Activated CD4-positive, CD25-positive, alpha-beta regulatory T cell treated with anti-CD3 and anti-CD28 coated beads, Interleukin-2, amount 50 U/mL, for 24 hours (primary cell): Measurements from ENCODE around the gene RAB18.
"Not testable (repeated sequence)": the region's sequence is repeated elsewhere in the genome, so short reads cannot be mapped to it uniquely, and the experiment has no call there.

Experiments
- ATAC-seq, 2 donors: fragments of 150-1000 bp; cut with Tn5 transposase; one replicate each; pipeline ENCODE4 v1.10.0; 2021; ENCODE audit warnings: mild to moderate bottlenecking in 1 of 2, moderate library complexity in 1 of 2

The RAB18 gene

DNA sequence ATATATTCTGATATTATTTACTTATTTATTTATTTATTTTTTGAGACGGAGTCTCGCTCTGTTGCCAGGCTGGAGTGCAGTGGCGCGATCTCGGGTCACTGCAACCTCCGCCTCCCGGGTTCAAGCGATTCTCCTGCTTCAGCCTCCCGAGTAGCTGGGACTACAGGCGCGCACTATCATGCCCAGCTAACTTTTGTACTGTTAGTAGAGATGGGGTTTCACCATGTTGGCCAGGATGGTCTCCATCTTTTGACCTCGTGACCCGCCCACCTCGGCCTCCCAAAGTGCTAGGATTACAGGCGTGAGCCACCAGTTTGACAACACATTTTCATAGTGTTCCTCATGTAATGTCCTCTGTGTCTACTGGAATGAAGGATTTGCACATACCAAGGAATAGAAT is 1.4 kb downstream of the RAB18 start:
- ATAC-seq = not testable (repeated sequence)

DNA sequence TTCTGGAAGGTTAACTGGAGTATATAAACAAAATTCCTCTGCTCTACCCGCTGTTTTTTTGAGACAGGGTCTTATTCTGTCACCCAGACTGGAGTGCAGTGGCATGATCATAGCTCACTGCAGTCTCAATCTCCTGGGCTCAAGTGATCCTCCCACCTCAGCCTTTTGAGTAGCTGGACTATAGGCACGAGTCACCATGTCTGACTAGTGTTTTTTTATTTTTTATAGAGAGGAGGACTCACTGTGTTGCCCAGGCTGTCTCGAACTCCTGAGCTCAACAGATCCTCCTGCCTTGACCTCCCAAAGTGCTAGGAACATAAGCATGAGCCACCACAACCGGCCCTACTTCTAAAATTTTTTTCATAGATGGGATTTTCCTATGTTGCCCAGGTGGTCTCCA is 2.2 kb downstream of the RAB18 start:
- no peak for ATAC-seq

DNA sequence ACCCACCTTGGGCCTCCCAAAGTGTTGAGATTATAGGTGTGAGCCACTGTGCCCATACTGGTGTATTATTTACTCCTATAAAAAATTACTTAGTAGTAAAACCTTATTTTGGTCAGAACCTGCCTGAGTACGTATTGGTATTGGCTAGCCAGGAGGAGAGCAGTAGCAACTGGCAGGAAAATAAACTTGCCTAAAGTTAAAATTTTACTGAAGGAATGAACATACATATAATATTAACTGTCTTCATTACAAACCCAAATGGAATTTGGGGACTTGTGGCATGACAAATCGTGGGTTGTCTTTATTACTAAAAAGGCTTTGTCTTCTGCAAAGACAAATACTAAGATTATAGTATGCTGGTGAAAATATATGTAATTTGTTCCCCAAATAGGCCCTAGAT is 8.4 kb downstream of the RAB18 start:
- ATAC-seq = no peak

DNA sequence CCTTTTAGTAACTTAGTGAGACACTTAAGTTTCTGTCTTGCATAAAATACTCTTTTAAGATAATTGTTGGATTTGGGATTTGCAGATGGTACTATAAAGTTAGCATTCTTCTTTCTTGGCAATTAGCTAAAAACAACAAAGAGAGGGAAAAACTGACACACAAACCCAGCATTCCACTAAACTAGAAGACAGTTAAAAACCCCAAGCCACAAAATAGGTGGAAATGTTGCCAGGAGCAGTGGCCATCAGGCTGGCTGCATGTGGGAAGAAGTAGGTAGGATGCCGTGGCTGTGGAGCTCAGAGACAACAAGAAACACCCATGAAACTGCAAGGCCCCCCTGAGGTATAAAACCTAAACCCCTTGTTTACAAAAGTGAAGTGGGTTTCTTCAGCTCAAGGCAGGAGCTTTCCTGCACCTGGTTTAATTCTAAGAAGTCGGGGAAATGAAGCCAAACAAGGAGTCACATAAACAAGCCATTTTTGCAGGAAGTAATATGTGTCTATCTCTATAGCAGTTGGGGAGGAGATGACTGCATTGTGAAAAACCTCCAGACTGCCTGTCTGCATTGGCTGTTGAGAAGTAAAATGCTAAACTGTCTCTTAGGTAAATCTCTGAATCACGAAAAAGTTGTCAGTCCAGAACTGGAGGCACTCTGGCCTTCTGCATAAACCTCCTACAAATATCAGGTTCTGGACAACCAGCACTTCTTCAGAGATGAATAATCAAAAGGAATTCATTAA is 9.5 kb downstream of the RAB18 start:
- peak in 1 of 2 donors; percentile 33 for ATAC-seq

DNA sequence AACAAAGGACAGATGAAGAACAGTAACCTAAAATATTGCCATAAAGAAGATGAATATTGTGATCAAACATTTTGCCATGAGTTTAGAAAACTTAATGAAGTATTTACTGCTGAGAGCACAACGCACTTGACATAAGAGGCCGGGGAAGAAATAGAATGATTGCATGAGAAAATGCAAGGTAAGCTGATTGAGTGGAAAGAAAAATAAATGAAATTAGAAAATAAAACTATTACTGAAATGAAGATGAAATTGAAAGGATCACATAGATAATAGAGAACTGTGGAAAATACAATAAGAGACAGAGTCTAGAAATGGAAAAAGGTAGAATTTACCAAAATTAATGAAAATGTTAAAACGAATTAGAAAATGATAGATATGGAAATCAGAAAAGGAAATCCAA is 10.1 kb downstream of the RAB18 start:
- no peak for ATAC-seq

- ATAC-seq = peak; percentile 77 to 92
These were observed 14.2 kb downstream of the RAB18 start for GRCh38 chr10:27518261-27518660.

DNA sequence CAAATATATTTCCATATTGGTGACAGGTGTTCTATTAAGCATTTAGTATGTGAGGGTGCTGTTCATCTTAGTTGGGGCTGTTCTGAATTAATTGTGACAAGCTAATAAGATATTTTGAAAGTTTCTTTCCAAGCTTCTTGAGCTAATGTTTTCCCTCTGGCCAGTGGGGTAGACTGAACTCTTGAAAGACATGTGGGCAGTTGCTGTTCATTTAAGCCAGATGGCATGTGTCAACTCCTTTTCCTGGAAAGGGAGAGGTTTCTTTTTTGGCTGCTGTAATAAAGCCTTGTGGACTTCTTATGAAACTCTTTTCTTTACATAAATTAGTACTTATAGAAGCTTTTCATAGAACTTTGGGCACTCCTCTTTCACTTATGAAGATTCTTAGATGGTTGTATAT is 21.7 kb downstream of the RAB18 start:
- ATAC-seq = no peak

GRCh38 chr10:27526242-27526641 is 22.1 kb downstream of the RAB18 start:
- ATAC-seq = no peak

DNA sequence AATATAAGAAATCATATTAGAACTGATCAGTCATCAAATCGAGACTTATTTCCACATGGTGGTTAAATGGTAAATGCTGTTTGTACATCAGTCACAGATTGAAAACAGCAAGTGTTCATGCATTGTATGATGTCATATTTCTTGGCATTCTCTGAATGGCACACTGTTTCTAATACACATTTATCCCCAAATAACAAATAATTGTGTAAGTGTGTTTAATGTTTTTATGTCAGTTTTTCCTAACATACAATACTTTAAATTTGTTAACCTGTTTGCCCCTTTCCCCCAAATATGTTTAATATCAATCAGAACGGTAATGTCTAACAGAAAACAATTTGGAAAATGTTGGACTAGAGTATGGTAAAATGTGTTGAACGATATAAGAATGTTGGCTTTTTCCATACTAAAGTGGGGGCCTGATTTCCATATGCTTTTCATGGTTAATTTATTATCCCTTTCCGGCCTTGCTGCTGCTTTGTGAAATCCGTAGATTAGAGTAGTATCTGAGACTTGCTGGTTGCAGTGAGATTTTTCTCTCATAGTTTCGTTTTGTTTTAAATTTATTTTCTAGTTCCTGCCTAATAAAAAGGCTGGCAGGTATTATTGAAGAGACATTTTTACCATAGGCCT is 23.7 kb downstream of the RAB18 start:
- ATAC-seq = no peak

GRCh38 chr10:27529010-27529783 is 25.1 kb downstream of the RAB18 start:
- no peak for ATAC-seq

DNA sequence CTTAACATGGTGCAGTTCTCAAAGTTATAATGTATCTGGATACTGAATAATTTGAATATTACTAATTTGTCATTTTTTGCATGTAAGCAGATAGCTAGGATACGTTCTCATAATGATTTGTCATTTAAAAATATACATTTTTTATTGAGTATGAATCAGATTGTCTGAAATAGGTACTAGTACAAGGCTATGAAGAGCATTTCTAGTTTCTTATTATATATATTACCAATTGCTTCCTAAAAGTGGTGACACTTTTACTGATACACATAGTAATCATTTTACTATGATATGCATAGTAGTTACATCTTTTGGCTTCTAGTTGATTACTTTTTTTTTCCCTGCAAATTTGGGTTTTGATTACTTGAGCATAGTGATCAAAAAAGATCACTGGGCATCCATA is 26.4 kb downstream of the RAB18 start:
- ATAC-seq = peak; percentile 55 to 74

DNA sequence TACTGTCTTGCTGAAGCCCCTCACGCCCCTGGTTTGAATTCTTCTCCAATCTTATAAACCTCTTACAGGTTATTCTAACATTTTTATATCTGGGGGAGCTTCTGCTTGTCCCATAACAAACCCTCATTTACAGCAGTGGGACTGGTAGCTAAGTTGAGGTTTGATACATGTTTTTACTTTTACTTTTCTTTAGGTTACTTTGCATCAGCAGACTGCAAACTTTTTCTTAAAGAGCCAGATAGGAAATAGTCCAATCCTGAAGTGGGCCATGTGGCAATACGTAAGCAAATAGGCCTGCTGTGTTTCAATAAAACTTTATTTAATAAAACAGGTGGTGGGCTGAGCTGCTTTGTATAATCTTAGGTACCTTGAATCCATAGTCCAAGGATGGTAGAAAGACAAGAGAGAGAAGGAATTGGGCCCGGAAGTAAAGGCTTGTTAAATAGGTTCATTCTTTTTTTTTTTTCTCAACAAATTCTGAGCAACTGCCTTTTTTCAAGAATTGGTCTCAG is 27.3 kb downstream of the RAB18 start:
- no peak for ATAC-seq

- ATAC-seq = no peak
These were observed 30.1 kb downstream of the RAB18 start for GRCh38 chr10:27534161-27534700.

- ATAC-seq = no peak
These were observed 31.2 kb downstream of the RAB18 start for GRCh38 chr10:27535317-27535716.

DNA sequence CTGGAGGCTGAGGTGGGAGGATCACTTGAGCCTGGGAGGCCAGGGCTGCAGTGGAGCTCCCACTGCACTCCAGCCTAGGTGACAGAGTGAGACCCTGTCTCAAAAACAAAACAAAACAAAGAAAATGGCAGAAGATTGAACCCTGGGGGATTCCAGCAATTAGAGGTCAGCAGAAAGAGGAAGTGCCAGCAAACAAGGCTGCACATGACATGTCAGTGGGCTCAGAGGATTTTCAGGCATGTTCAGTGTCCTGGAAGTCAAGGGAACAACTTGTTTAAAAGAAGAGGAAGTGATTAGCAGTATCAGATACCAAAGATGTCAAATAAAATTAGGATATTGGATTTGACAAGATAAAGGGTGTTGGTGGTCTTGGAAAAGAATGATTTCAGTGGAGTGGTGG is 32.3 kb downstream of the RAB18 start:
- ATAC-seq = no peak

DNA sequence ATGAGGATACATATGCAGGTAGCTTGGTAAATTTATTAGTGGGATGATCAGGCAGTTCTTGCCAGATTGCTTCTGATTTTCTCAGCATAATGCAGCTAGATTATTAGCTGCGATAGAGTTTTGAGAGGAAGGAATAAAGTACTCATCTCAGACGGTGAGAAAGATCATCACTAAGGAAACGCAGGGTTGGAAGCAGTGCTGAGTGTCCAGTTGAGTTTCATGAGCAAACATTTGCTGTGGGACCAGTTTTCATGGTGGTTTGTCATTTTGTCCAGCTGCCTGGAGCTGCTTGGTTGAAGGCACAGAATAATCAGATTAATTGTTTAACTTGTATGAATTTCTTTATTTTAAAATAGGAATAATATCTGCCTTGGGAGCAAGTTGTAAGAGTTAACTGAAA is 33.1 kb downstream of the RAB18 start:
- ATAC-seq = no peak

DNA sequence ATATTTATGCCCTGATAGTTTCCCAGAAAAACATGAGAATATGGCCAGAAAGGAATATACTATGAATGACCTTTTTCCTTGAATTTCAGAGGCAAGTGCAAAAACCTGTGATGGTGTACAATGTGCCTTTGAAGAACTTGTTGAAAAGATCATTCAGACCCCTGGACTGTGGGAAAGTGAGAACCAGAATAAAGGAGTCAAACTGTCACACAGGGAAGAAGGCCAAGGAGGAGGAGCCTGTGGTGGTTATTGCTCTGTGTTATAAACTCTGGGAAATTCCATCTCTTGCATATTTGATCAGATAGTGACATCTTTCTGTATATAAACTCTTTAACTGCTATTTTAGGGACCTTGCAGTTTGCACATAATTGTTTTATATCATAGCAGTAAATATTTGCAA is 33.7 kb downstream of the RAB18 start:
- no peak for ATAC-seq

DNA sequence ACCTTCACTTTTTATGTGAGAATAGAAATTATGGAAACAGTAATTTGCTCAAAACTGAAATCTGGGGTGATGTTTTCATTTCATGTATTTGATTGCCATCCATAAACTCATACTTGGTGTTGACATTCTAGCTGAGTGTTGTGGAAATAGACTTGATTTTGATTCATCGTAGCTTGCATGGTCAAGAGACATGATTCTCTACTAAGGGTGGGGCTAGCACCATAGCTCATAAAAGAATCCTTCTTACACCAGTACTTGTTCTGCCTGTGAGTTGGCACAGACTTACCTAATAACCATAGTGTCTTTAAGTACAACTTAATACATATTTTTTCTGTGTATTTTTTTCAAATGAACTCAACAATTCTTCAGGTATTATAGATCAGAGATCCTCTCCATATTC is 36.6 kb downstream of the RAB18 start:
- ATAC-seq = no peak

GRCh38 chr10:27541796-27542729 is 38.0 kb downstream of the RAB18 start:
- no peak for ATAC-seq

DNA sequence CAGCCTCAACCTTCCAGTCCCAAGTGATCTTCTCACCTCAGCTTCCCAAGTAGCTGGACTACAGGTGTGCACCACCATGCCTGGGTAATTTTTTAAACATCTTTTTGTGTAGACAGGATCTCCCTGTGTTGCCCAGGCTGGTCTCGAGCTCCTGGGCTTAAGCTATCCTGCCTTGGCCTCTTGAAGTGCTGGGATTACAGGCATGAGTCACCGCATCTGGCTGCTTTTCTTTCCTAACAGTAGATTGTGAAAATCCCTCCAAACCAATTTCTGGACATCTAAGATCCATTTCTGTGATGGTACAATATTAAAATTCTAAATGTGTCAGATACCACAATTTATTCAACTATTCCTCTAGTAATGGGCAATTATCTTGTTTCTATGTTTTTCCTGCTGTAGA is 38.7 kb downstream of the RAB18 start:
- no peak for ATAC-seq

DNA sequence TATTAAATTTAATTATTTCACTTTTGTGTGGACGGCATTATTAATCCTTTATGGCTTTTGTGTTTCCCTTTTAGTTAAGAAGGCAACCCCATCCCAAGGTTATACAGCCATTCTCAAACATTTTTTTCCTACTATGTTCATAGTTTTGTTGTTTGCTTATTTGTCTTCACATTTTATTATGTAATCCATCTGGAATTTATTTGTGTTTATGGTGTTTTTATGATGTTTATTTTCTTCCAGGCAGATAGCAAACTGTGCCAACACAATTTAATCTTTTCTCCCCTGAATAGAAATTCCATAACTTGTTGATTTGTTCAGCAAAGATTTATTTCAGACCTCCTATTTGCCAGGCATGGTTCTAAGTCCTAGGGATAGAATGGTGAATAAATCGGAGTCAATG is 42.9 kb downstream of the RAB18 start:
- ATAC-seq = no peak

DNA sequence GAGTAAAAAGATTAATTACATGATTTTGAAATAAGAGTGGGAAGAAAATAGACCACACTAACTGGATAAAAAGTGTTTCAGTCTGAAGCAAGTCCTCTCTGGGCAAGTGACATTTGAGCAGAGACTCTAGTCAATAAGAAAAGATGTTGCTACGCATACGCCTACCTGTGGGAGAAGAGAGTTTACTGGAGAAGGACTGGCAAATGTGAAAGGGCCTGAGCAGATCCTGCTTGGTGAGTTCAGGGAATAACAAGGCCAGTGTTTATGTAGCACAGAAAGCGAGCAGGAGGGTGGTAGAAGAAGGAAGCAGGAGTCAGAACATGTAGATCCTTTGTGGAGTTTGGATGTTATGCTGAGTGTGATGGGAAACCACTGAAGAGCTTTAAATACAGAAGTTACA is 43.4 kb downstream of the RAB18 start:
- ATAC-seq = no peak
